Stimulated activated memory B cell treated with anti-CD40 and anti-IgM and Interleukin-4, amounts not matched to agents 10 μg/mL and 1 μg/mL and 100 μg/mL, for 72 hours (primary cell): ENCODE data around the gene RPAIN.

Experiments used
- ATAC-seq: fragments of 150-1000 bp; cut with Tn5 transposase; 2 replicates; pipeline ENCODE4 v1.10.0; 2021
- H3K27ac Mint-ChIP-seq: one replicate; pipeline ENCODE4 v1.8.0; 2022; ENCODE audit warnings: mild to moderate bottlenecking, mixed read lengths
- H3K27me3 Mint-ChIP-seq: one replicate; pipeline ENCODE4 v1.8.0; 2022; ENCODE audit warnings: mixed read lengths
- H3K36me3 Mint-ChIP-seq: one replicate; pipeline ENCODE4 v1.8.0; 2022; ENCODE audit warnings: mixed read lengths
- H3K4me1 Mint-ChIP-seq: one replicate; pipeline ENCODE4 v1.8.0; 2022; ENCODE audit warnings: mixed read lengths
- H3K4me3 Mint-ChIP-seq: one replicate; pipeline ENCODE4 v1.8.0; 2022; ENCODE audit warnings: mild to moderate bottlenecking, moderate library complexity, mixed read lengths
- H3K9me3 Mint-ChIP-seq: one replicate; pipeline ENCODE4 v1.8.0; 2022; ENCODE audit warnings: mixed read lengths

RPAIN gene

DNA sequence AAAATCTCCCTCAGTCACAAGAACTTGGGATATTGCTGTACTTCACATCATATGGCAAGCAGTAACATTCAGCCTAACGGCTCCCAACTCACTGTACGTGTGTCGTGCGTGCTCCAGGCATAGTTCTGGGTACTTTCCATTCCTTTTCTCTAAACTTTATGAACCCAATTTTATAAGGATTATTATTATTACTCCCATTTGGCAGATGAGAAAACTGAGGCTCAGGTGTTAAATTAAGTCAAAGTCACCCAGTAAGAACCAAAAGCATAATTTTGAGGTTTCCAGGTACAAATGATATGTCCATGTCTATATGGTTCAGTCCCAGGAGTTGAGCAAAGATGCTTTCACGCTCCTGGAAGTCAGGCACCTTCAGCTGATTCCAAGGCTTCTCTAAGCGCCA, 23.7 kb downstream of the RPAIN start:
- no peaks in the 10 kb centered on the region for H3K9me3 Mint-ChIP-seq
- peaks cover 11% of the 10 kb centered on the region for H3K4me1 Mint-ChIP-seq
- peaks cover 49% of the 10 kb centered on the region for H3K36me3 Mint-ChIP-seq
- no peak overlapping the region for H3K27ac Mint-ChIP-seq
- H3K4me3 Mint-ChIP-seq: no peak overlapping the region
- no peaks in the 10 kb centered on the region for H3K27me3 Mint-ChIP-seq
- no peak for ATAC-seq

DNA sequence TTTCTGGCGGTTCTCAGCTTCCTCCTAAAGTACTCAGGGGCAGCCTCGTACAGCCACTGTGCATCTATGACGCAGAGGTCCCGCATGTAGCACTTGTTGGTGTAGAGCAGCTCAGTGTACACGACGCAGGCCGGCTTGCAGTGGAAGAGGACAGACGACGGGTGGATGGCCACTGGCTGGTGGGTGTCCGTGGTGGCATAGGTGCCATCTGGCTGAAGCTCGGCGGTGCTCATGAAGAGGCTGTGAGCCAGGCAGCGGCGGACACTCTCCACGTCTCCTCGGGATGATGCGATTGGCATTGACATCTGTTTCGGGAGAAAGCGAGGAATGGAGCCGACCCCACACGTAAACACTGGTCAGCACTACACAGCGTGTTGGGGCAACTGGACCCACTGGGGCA, 24.2 kb downstream of the RPAIN start:
- peaks cover 49% of the 10 kb centered on the region for H3K36me3 Mint-ChIP-seq
- no peak for ATAC-seq
- no peaks in the 10 kb centered on the region for H3K9me3 Mint-ChIP-seq
- no peak overlapping the region for H3K27ac Mint-ChIP-seq
- H3K4me1 Mint-ChIP-seq: peaks cover 9% of the 10 kb centered on the region
- no peak overlapping the region for H3K4me3 Mint-ChIP-seq
- H3K27me3 Mint-ChIP-seq: no peaks in the 10 kb centered on the region

DNA sequence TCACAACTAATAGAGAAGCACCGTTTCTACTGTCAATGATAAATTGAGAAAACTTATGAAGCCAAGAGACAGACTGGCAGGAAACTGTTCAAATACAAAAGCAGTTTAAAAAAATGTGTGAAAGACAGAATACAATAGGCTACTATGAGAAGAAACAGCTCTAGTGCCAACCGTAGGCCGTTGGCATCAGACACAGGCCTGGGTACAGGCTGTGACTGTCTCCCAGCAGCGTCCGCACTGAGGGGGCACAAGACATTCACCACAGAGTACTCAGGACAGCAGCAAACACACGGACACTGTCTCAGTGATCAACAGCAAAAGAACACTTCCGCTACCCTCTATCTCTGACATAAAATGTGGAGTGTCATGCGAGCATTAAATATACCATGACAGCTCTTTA, 26.8 kb downstream of the RPAIN start:
- no peaks in the 10 kb centered on the region for H3K4me1 Mint-ChIP-seq
- no peak overlapping the region for H3K27ac Mint-ChIP-seq
- peaks cover 67% of the 10 kb centered on the region for H3K36me3 Mint-ChIP-seq
- no peaks in the 10 kb centered on the region for H3K27me3 Mint-ChIP-seq
- no peak overlapping the region for H3K4me3 Mint-ChIP-seq
- no peaks in the 10 kb centered on the region for H3K9me3 Mint-ChIP-seq
- no peak for ATAC-seq

DNA sequence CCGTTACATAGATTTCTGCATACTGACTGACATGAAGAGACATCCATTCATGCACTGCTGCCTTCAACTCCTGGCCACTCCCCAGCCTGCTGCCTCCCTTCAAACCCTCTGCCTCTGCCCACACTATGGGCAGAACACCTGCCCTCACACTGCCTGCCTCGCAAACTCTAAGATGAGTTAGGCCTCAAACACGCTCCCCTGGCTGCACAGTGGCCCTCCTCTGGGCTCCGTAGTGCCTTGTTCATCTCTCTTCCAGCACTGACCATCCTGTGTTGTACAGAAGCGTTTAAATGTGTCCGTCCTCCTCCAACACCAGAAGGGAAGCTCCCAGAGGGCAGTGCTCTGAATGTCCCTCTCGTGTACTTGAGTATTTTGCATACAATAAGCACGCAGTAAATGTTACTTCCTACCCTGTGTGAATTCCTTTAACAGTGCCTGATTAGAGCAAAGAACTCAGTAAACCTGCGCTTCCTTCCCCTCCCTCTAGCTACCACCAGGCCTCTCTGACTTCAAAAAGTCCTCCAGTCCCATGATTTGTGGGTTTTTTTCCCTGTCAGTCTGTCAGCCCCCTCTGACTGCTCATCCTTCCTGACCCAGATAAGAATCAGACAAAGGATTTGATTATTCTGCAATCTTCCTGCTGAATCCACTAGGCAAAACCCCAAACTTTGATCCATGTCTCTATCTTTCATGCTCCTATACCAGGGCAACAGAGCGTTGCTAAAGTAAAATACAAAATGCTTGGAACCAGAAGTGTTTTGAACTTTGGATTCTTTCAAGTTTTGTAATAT, 44.9 kb downstream of the RPAIN start:
- no peak overlapping the region for H3K4me3 Mint-ChIP-seq
- H3K9me3 Mint-ChIP-seq: no peaks in the 10 kb centered on the region
- no peak for ATAC-seq
- H3K27me3 Mint-ChIP-seq: no peaks in the 10 kb centered on the region
- H3K36me3 Mint-ChIP-seq: peaks cover 17% of the 10 kb centered on the region
- H3K4me1 Mint-ChIP-seq: peaks cover 38% of the 10 kb centered on the region
- no peak overlapping the region for H3K27ac Mint-ChIP-seq

DNA sequence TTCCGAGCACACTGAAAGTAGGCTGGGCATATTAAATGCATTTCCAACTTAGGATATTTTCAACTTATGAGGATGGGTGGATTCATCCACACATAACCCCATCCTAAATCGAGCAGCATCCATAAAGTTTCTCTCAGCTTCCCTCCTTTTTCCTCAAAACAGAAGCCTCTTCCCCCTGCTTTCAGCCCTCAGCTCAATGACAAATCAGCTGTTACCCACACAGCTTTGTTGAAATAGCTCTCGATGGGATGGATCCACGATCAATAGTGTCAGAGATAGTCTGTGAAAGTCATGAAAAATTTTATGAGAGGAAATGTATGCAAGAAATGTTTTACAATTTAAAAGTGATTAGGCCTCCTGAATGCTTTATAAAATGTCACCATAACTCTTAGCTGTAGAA, 46.3 kb downstream of the RPAIN start:
- no peaks in the 10 kb centered on the region for H3K27me3 Mint-ChIP-seq
- peaks cover 9% of the 10 kb centered on the region for H3K36me3 Mint-ChIP-seq

DNA sequence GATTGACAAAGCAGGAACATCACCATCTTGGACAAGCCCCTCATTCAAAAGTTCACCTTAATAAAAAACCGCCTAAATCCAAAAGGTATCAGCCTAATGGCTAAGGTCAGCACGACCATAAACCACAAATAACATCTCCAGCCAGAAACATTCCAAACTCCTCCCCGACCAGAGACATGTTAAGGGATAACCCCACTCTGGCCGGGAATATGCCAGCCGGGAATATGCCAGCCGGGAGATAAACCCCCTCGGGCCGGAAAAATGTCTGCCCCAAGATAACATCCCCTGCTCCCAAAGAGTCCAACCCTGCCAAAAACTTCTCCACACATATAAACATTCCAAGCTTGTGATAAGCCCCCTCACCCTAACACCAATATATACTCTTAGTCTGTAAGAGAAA, 47.4 kb downstream of the RPAIN start:
- Mint-ChIP-seq H3K9me3 (no peaks in the 10 kb centered on the region), H3K4me1 (peaks cover 38% of the 10 kb centered on the region), H3K4me3 (peak overlapping the region; percentile 90), H3K27ac (peak overlapping the region; percentile 64), H3K27me3 (no peaks in the 10 kb centered on the region), H3K36me3 (peaks cover 14% of the 10 kb centered on the region)
- no peak for ATAC-seq

More for the DNA sequence above, 46.3 kb downstream of the RPAIN start:
- H3K4me1 Mint-ChIP-seq: peaks cover 38% of the 10 kb centered on the region
- no peak overlapping the region for H3K4me3 Mint-ChIP-seq
- H3K27ac Mint-ChIP-seq: no peak overlapping the region
- no peak for ATAC-seq
- no peaks in the 10 kb centered on the region for H3K9me3 Mint-ChIP-seq

DNA sequence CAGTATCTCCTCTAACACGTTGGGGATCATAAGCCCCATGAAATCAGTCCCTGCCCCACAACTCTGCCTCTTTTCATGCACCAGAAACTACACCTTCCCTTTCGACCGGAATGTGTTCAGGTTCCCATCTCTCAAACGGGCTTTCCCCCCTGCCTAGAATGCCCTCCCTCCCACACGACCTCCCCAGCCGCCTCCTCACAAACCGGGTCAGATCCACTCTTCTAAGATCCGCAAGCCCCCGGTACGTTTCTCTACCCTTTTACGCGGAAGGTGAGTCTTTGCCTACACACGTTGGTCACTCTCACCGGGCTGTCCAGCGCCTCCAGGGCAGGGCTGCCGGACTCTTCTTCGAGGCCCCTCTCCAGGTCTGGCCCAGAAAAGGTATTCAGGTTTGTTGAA, 48.1 kb downstream of the RPAIN start:
- Mint-ChIP-seq H3K4me3 (peak overlapping the region; percentile 90), H3K4me1 (peaks cover 38% of the 10 kb centered on the region), H3K27ac (peak overlapping the region; percentile 64), H3K27me3 (no peaks in the 10 kb centered on the region), H3K36me3 (peaks cover 13% of the 10 kb centered on the region), H3K9me3 (no peaks in the 10 kb centered on the region)
- peak; percentile 3 for ATAC-seq

DNA sequence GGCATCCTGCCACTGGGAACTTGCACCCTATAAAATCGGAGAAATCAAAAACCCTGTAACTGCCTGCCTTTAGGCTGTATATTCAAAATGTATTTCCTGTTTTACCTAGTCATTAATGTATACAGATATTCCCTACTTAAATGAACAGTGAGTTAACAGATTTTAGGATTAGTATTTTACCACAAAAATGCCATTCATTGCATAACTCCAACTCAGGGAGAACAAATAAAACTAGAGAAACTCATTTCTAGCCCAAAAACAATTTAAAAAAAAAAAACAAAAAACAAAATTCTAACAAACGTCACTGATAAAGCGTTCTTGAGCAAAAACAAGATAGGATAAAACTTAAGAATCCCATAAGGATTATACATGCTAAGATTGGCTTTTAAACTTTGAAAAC, 52.5 kb downstream of the RPAIN start:
- no peak for ATAC-seq
- H3K27me3 Mint-ChIP-seq: no peaks in the 10 kb centered on the region
- H3K36me3 Mint-ChIP-seq: peaks cover 31% of the 10 kb centered on the region
- H3K4me3 Mint-ChIP-seq: no peak overlapping the region
- peaks cover 8% of the 10 kb centered on the region for H3K4me1 Mint-ChIP-seq
- H3K9me3 Mint-ChIP-seq: no peaks in the 10 kb centered on the region
- H3K27ac Mint-ChIP-seq: no peak overlapping the region

DNA sequence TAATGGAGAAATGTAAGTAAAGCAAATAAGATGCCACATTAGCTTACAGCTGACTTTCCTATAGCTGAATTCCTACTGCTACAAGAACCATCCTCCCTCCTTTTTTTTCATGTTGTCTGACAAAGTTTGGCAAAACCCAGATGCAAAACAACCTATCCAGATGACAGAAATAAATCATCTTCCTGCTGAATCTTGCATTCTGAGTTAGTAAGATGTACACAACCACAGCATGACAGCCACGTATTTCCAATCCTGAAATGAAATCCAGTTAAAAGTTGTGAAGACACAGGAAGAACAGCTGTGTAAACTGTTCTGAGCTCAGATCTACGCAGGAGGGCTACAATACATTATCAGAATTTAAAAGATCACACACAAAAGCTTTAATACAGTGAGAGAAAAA, 53.9 kb downstream of the RPAIN start:
- Mint-ChIP-seq H3K4me1 (peaks cover 7% of the 10 kb centered on the region), H3K4me3 (no peak overlapping the region), H3K36me3 (peaks cover 43% of the 10 kb centered on the region), H3K27ac (no peak overlapping the region), H3K27me3 (no peaks in the 10 kb centered on the region), H3K9me3 (no peaks in the 10 kb centered on the region)
- no peak for ATAC-seq

DNA sequence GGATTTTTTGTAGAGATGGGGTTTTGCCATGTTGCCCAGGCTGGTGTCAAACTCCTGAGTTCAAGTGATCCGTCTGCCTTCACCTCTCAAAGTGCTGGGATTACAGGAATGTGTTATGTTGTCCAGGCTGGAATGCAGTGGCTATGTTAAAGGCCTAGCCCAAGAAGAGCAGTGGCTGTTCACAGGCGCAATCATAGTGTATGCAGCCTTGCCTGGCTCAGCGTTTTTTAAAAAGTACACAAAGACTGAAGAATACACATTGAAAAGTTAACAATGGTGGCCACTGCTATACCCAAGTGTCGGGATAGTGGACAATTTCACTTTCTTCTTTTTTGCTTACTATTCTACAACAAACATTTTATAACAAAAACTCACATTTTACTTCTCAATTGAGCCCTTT, 59.0 kb downstream of the RPAIN start:
- Mint-ChIP-seq H3K36me3 (peaks cover 67% of the 10 kb centered on the region), H3K27ac (no peak overlapping the region), H3K4me1 (peaks cover 13% of the 10 kb centered on the region), H3K4me3 (no peak overlapping the region), H3K9me3 (no peaks in the 10 kb centered on the region), H3K27me3 (no peaks in the 10 kb centered on the region)
- no peak for ATAC-seq

DNA sequence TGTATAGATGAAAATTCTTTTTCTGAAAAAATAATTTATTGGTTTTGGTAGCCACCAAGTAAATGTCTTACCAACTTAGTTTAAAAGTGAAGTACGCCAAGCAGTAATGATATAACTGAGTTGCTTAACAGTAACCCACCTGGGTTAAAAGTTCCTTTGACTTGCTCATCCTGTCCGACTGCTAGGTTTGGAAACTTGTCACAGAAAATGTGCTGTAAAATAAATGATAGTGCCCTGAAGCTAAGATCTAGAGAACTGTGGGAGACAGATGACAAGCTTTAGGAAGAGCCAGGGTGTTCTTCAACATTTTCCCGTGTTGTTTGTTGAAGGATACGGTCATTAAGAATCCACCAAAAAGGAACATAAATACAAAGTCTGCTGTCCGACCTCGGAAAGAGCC, 61.0 kb downstream of the RPAIN start:
- peaks cover 27% of the 10 kb centered on the region for H3K4me1 Mint-ChIP-seq

DNA sequence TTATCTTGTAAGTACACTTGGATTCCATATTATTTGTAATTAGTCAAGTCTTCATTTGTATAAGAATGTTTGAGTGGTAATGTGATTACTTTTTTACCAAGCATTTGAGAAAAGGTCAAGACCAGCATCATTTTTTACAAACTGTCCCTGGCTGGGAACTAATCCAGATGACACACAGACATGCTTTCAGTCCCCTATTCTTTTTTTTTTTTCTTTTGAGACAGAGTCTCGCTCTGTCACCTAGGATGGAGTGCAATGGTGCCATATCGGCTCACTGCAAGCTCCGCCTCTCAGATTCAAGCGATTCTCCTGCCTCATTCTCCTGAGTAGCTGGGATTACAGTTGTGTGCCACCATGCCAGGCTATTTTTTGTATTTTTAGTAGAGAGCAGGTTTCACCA, 61.5 kb downstream of the RPAIN start:
- Mint-ChIP-seq H3K27ac (no peak overlapping the region), H3K9me3 (no peaks in the 10 kb centered on the region), H3K36me3 (peaks cover 60% of the 10 kb centered on the region)

More for the DNA sequence above, 61.0 kb downstream of the RPAIN start:
- Mint-ChIP-seq H3K4me3 (no peak overlapping the region), H3K36me3 (peaks cover 60% of the 10 kb centered on the region), H3K27me3 (no peaks in the 10 kb centered on the region), H3K9me3 (no peaks in the 10 kb centered on the region), H3K27ac (no peak overlapping the region)
- ATAC-seq: no peak

More for the DNA sequence above, 61.5 kb downstream of the RPAIN start:
- no peaks in the 10 kb centered on the region for H3K27me3 Mint-ChIP-seq
- no peak overlapping the region for H3K4me3 Mint-ChIP-seq
- H3K4me1 Mint-ChIP-seq: peaks cover 27% of the 10 kb centered on the region
- no peak for ATAC-seq
